OCI-LY1 (cell line): Measurements from ENCODE around the gene IFNL3.
"Not testable (repeated sequence)": the region's sequence is repeated elsewhere in the genome, so short reads cannot be mapped to it uniquely, and the experiment has no call there.

ENCODE experiments used
- H2AFZ ChIP-seq: fragments of 200-600 bp; sonication (generic), shearing (Covaris generic); 2 replicates; pipeline ENCODE4 v1.6.0; 2014; ENCODE audit warnings: antibody characterized with exemption, mild to moderate bottlenecking, low read length
- H3F3A ChIP-seq: fragments of 200-600 bp; sonication (generic), shearing (Covaris generic); 2 replicates; pipeline ENCODE4 v1.6.0; 2014; ENCODE audit warnings: mild to moderate bottlenecking, antibody characterized with exemption, low read length, moderate library complexity; ENCODE audit not compliant: insufficient read depth
- H3K27ac ChIP-seq: fragments of 200-600 bp; sonication (generic); 2 replicates; pipeline ENCODE4 v1.5.1; 2014; ENCODE audit warnings: low read length, mixed run types, mild to moderate bottlenecking, low read depth; ENCODE audit not compliant: poor library complexity, severe bottlenecking
- H3K27me3 ChIP-seq: fragments of 200-600 bp; sonication (generic); 2 replicates; pipeline ENCODE4 v1.6.0; 2014; ENCODE audit warnings: antibody characterized with exemption, mild to moderate bottlenecking, low read length, moderate library complexity; ENCODE audit not compliant: insufficient read depth
- H3K36me3 ChIP-seq: fragments of 200-600 bp; sonication (generic); 2 replicates; pipeline ENCODE4 v1.6.1; 2014; ENCODE audit warnings: mild to moderate bottlenecking, antibody characterized with exemption, low read length, moderate library complexity, mixed read lengths; ENCODE audit not compliant: insufficient read depth
- H3K4me1 ChIP-seq: fragments of 200-600 bp; sonication (generic); 2 replicates; pipeline ENCODE4 v1.5.1; 2014; ENCODE audit warnings: mild to moderate bottlenecking, low read length, moderate library complexity; ENCODE audit not compliant: insufficient read depth, severe bottlenecking
- H3K4me2 ChIP-seq: fragments of 200-600 bp; sonication (generic), shearing (Covaris generic); 2 replicates; pipeline ENCODE4 v1.6.1; 2014; ENCODE audit warnings: low read length
- H3K4me3 ChIP-seq: fragments of 200-600 bp; sonication (generic); 2 replicates; pipeline ENCODE4 v1.5.1; 2014; ENCODE audit warnings: low read length, low read depth, mild to moderate bottlenecking, mixed read lengths; ENCODE audit not compliant: poor library complexity, severe bottlenecking
- H3K79me2 ChIP-seq: fragments of 200-600 bp; shearing (Covaris generic); 2 replicates; pipeline ENCODE4 v1.6.1; 2016; ENCODE audit warnings: mixed run types, low read length, mixed read lengths; ENCODE audit not compliant: insufficient read depth
- H3K9ac ChIP-seq: fragments of 200-600 bp; sonication (generic), shearing (Covaris generic); 2 replicates; pipeline ENCODE4 v1.6.1; 2014; ENCODE audit warnings: mild to moderate bottlenecking, low read length, mixed read lengths
- H3K9me2 ChIP-seq: fragments of 200-600 bp; sonication (generic), shearing (Covaris generic); 2 replicates; pipeline ENCODE4 v1.6.1; 2014; ENCODE audit warnings: low read depth, mild to moderate bottlenecking, low read length, mixed read lengths
- H3K9me3 ChIP-seq: fragments of 200-600 bp; shearing (Covaris generic); 2 replicates; pipeline ENCODE4 v1.6.1; 2014; ENCODE audit warnings: low read length, mixed read lengths
- H4K20me1 ChIP-seq: fragments of 200-600 bp; sonication (generic), shearing (Covaris generic); 2 replicates; pipeline ENCODE4 v1.6.0; 2016; ENCODE audit warnings: mild to moderate bottlenecking, low read length; ENCODE audit not compliant: insufficient read depth
- EZH2 ChIP-seq: fragments of 200-600 bp; sonication (generic), shearing (Covaris generic); IDR thresholded peaks from 2 replicates; pipeline ENCODE4 v1.8.0; 2017; ENCODE audit warnings: borderline replicate concordance, mixed run types, mild to moderate bottlenecking, antibody characterized with exemption, low read length, moderate library complexity, mixed read lengths
- TF ChIP-seq, protein P1 (sequence below): fragments of 200-600 bp; sonication (generic), shearing (Covaris generic); IDR thresholded peaks from 2 replicates; pipeline ENCODE4 v1.5.1; 2017; ENCODE audit warnings: mild to moderate bottlenecking, antibody characterized with exemption, low read length, moderate library complexity, mixed read lengths

IFNL3 gene

GRCh38 chr19:39224910-39225309 is 19.9 kb downstream of the IFNL3 start:
- Histone ChIP-seq H3F3A (no peaks in the 10 kb centered on the region), H3K9me2 (no peaks in the 10 kb centered on the region), H2AFZ (no peak overlapping the region), H3K9ac (no peak overlapping the region), H4K20me1 (no peaks in the 10 kb centered on the region), H3K36me3 (no peaks in the 10 kb centered on the region), H3K4me3 (no peak overlapping the region), H3K4me2 (no peak overlapping the region), H3K27ac (no peak overlapping the region), H3K27me3 (no peaks in the 10 kb centered on the region), H3K79me2 (no peaks in the 10 kb centered on the region), H3K9me3 (no peaks in the 10 kb centered on the region), H3K4me1 (no peaks in the 10 kb centered on the region)
- TF ChIP-seq, protein P1, sequence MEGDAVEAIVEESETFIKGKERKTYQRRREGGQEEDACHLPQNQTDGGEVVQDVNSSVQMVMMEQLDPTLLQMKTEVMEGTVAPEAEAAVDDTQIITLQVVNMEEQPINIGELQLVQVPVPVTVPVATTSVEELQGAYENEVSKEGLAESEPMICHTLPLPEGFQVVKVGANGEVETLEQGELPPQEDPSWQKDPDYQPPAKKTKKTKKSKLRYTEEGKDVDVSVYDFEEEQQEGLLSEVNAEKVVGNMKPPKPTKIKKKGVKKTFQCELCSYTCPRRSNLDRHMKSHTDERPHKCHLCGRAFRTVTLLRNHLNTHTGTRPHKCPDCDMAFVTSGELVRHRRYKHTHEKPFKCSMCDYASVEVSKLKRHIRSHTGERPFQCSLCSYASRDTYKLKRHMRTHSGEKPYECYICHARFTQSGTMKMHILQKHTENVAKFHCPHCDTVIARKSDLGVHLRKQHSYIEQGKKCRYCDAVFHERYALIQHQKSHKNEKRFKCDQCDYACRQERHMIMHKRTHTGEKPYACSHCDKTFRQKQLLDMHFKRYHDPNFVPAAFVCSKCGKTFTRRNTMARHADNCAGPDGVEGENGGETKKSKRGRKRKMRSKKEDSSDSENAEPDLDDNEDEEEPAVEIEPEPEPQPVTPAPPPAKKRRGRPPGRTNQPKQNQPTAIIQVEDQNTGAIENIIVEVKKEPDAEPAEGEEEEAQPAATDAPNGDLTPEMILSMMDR = no peak; the same call in 1 of the 2 replicates
- no peak for TF ChIP-seq EZH2

- Histone ChIP-seq H3K79me2 (no peaks in the 10 kb centered on the region), H3K27me3 (no peaks in the 10 kb centered on the region), H3K9me3 (no peaks in the 10 kb centered on the region), H4K20me1 (no peaks in the 10 kb centered on the region), H3K4me2 (no peak overlapping the region), H3K4me1 (no peaks in the 10 kb centered on the region), H3K9ac (no peak overlapping the region), H2AFZ (no peak overlapping the region), H3K36me3 (no peaks in the 10 kb centered on the region), H3K4me3 (no peak overlapping the region), H3F3A (no peaks in the 10 kb centered on the region), H3K9me2 (no peaks in the 10 kb centered on the region), H3K27ac (no peak overlapping the region)
- TF ChIP-seq, protein P1 = no peak
- TF ChIP-seq EZH2 = no peak
Observed at GRCh38 chr19:39223703-39224279, 21.0 kb downstream of the IFNL3 start.

DNA sequence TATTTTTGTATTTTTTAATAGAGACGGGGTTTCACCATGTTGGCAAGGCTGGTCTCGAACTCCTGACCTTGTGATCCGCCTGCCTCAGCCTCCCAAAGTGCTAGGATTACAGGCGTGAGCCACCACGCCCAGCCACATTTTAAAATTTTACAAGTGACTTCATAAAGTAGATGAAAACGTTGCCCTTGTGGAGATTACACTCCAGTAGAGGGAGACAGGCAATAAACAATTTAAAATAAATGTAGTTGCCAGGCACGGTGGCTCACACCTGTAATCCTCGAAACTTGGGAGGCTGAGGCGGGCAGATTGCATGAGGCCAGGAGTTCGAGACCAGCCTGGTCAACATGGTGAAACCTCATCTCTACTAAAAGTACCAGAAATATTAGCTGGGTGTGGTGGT is 25.7 kb downstream of the IFNL3 start:
- H3K27ac ChIP-seq, H3K9ac ChIP-seq, H3K9me2 ChIP-seq, H3K36me3 ChIP-seq, H3K79me2 ChIP-seq, H2AFZ ChIP-seq, H3K4me2 ChIP-seq, H3K27me3 ChIP-seq, H3K9me3 ChIP-seq, H3F3A ChIP-seq, H3K4me1 ChIP-seq, H3K4me3 ChIP-seq, H4K20me1 ChIP-seq: not testable (repeated sequence)
